H54 (cell line): ENCODE measurements around the gene ZBTB38.

ENCODE experiments used
- DNase-seq: peaks from one replicate; pipeline ENCODE4 v3.0.0; 2011; ENCODE audit warnings: low spot score, mixed read lengths; ENCODE audit not compliant: insufficient read length
- FAIRE-seq: peaks from 3 replicates; lab custom pipeline; 2011; peaks lifted over from hg19 to GRCh38; lab: Jason Lieb, UNC
- POLR2A ChIP-seq: IDR thresholded peaks from 2 replicates; pipeline ENCODE4 v1.6.1; 2011; ENCODE audit warnings: low read depth, mild to moderate bottlenecking, low read length

ZBTB38 gene

GRCh38 chr3:141368925-141369794 is 856 bp downstream of the ZBTB38 start:
- TF ChIP-seq POLR2A, result no peak
- DNase-seq (no peak), FAIRE-seq (no peak)

- no peak for TF ChIP-seq POLR2A
- FAIRE-seq (no peak), DNase-seq (no peak)
These were observed 1.8 kb downstream of the ZBTB38 start for GRCh38 chr3:141370065-141370533.

GRCh38 chr3:141371882-141372281 is 3.6 kb downstream of the ZBTB38 start:
- FAIRE-seq, result no peak
- no peak for TF ChIP-seq POLR2A
- no peak for DNase-seq

GRCh38 chr3:141372656-141373055 is 4.4 kb downstream of the ZBTB38 start:
- no peak for DNase-seq
- TF ChIP-seq POLR2A, result no peak
- no peak for FAIRE-seq

DNA sequence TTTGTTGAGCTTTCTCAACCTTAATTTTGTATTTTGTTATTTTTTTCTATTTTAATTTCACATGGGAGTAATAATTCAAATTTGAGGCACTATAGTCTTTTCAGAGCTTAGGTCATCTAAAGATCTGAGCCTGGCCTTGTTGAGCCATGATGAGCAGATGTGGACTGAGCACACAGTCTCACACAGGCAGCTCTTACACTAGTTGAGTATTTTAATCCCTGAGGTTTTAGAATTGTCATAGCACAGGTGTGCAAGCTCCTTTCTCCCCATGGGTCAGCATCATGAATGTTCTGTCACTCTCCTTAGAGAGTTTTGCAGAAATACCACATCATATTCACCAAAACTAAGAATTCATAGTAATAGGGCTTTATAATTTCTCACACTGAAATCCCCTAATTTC is 4.9 kb downstream of the ZBTB38 start:
- FAIRE-seq, result no peak
- DNase-seq, result no peak
- TF ChIP-seq POLR2A, result no peak

DNA sequence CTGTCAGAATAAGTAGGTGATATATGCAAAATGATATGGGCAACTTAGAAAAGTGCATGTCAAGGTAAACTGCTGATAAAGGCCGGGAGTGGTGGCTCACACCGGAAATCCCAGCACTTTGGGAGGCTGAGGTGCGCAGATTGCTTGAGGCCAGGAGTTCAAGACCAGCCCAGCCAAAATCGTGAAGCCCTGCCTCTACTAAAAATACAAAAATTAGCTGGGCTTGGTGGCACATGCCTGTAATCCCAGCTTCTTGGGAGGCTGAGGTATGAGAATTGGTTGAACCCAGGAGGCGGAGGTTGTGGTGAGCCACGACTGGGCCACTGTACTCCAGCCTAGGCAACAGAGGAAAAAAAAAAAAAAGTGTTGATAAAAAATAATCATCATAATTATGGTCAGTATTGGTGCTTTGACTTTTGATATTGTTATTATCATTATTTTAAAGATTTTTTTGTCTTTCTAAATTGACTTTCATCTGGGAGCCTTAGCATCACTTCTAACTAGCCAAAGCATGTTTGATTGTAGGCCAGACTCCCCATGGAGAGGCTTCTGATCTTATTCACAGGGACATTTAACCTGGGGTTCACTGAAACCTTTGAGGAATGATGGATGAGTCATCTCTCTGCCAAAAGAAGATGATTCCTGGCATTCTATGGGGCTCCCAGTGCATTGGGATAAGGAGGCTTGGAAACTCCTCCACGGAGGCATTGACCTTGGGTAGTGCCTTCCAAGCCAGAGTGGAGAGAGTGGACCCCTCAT is 5.6 kb downstream of the ZBTB38 start:
- FAIRE-seq, result no peak
- no peak for TF ChIP-seq POLR2A
- peak; percentile 49 for DNase-seq

- no peak for TF ChIP-seq POLR2A
- DNase-seq, result no peak
- FAIRE-seq, result no peak
These were observed 7.3 kb downstream of the ZBTB38 start for GRCh38 chr3:141375381-141376301.

DNA sequence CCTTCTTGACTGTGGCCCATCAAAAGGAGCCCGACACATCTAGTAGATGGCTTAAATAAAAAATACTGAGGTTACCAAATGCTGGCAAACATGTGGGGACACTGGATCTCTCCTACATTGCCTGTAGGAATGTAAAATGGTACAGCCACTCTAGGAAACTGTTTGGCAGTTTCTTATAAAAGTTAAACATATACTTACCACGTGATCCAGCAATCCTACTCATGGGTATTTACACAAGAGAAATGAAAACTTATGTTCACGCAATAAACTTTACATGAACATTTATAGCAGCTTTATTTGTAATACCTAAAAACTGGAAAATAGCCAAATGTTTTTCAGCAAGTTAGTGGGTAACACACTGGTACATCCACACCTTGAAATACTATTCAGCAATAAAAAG is 9.1 kb downstream of the ZBTB38 start:
- FAIRE-seq, result no peak
- DNase-seq, result no peak
- TF ChIP-seq POLR2A, result no peak

DNA sequence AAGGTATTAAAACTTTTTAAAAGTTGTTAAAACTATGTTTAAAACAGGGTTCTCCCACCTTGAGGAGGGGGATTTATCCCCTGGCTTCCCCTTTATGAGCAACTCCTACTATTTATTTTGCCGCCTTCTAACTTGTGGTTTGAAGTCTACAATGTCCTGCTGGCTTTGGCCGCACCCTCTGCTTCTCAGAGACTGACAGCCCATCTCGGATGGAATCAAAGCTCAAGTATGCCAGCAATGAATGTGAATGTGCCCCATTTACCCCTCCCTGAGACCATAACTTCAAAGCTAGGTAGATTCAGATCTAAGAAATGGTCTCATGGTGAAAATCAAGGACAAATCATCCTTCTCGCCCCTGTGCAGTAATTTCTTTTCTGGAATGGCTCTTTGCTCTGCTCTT is 10.3 kb downstream of the ZBTB38 start:
- TF ChIP-seq POLR2A, result no peak
- FAIRE-seq (no peak), DNase-seq (no peak)

GRCh38 chr3:141379250-141379966 is 11.1 kb downstream of the ZBTB38 start:
- DNase-seq (no peak), FAIRE-seq (no peak)
- no peak for TF ChIP-seq POLR2A

GRCh38 chr3:141380279-141380678 is 12.0 kb downstream of the ZBTB38 start:
- no peak for DNase-seq
- FAIRE-seq, result no peak
- TF ChIP-seq POLR2A, result no peak

DNA sequence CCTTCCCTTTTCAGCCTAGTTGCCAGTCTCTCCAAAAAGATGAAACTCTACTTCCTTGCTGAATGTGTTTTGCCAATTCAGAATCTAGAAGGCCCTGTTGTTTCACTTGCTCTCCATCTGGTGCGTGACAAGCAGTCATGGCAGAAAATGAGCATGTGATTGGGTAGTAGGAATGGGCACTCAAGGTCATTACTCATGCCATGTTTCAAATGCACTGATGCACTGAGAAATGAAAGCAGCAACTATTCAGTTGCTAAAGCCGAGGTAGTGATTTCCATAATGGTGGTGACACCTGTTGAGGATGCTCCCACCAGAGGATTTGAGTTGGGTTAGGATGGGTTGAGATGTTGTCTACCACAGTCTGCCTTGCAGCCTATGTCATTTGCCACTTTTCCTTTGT is 12.7 kb downstream of the ZBTB38 start:
- no peak for TF ChIP-seq POLR2A
- FAIRE-seq (no peak), DNase-seq (no peak)

DNA sequence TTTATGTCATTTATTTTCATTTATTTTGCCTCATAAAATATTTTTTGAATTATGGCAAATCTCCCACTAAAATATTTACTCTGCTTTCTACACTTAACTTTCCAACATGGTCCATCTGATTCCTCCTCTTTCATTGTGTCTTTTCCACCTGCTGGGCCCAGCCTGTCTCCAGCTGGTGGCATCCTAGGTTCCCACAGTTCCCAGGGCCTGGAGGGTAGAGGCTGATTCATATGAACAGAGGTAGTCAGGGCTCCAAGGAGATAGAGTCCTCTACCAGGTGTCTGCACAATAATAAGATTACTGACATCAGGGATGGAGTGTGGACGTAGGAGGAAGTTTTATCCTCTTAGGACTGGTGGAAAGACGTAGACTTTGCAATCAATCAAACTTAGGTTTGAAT is 14.3 kb downstream of the ZBTB38 start:
- no peak for TF ChIP-seq POLR2A
- DNase-seq, result no peak
- FAIRE-seq, result no peak
